HG02623 (cell line): Measurements from ENCODE around the gene CELSR1.
"Not testable (repeated sequence)": the region's sequence is repeated elsewhere in the genome, so short reads cannot be mapped to it uniquely, and the experiment has no call there.

Experiments
- ATAC-seq: cut with Tn5 transposase; IDR thresholded peaks from one replicate; pipeline ENCODE4 v1.9.1; 2021; ENCODE audit warnings: moderate library complexity; ENCODE audit not compliant: unreplicated experiment

The CELSR1 gene

DNA sequence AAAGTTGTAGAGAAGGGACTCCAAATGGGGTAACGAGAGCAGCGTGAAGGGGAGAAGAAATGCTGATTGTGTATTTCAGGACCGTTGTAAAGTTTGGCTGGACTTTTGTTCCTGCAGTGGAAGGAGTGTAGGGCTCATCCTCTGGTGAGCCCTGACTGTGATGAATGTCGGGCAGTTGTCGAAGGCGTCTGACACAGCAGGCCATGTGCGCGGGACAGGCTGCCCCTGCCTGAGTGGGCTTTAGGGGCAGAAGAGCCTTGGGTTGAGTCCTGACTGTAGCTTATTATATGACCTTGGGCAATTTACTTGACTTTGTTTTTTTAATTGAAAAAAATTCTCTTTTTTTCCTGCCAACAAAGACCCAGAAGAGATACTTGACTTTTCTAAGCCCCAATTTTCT is 198.8 kb downstream of the CELSR1 start:
- ATAC-seq: no peak

GRCh38 chr22:46337870-46338269 is 199.6 kb downstream of the CELSR1 start:
- no peak for ATAC-seq

GRCh38 chr22:46336119-46337078 is 201.0 kb downstream of the CELSR1 start:
- ATAC-seq: no peak

DNA sequence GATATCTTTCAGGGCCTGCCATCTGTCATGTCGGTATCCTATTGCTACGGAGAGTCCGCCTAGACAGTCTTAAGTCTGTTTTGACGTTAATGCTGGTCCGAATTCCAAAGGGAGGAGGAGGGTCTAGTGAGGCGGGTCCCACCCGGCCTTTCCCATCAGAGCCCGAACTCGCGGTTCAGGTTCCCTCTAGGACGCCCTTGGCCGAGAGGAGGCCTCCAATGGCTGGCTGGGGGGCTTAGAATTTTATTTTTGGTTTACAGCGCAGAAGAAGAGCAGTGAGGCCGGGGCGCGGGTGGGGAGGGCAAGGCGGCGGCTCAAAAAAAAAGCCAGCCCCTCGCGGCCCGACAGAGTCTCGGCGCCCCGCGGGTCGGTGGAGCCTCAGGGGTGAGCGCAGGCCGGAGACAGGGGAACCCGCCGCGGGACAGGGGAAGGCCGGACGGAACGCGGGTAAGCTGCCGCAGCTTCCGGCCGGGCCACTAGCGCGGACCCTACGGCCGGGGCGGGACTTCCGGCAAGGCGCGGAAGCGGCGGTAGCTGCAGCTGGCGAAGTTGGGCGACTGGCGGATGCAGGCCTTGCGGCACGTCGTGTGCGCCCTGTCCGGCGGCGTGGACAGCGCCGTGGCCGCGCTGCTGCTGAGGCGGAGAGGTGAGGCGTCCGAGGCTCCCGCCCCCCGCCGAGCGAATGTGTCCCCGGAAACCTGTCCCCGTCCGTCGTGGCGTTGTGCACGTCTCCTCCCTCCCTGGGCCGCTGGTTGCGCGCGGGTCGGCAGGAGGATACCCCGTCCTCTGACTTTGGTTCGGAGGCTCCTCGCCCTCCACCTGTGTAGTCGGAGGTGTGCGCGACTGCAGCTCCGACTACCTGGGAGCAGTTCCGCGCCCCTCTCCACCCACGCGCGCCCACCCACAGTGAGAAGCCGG is 202.0 kb downstream of the CELSR1 start, which contains the start of gene TRMU:
TRMU (plus strand) TSS at position 514 of the 918 bp plus-strand sequence; CDS start at position 565, 51 bp downstream.
- no peak for ATAC-seq

DNA sequence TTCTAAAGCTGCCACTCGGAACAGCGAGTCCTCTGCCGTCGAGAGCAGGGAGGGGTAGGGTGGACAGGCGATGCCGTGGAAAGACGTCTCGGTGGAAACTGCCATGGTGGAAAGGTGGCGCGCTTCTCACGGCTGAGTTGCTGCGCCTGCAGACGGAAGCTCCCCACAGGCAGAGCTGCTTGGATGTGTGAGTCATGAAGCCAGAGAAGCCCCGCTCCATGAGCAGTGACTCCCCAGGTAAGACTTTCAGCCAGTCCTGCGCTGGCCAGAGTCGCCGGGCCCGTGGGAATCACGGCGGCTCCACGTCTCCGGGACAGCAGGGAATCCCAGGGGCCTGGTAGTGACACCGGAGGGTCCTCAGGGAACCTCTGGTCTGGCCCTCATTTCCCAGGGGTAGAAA is 205.9 kb downstream of the CELSR1 start:
- no peak for ATAC-seq

- no peak for ATAC-seq
Measured at GRCh38 chr22:46330426-46330825, 207.0 kb downstream of the CELSR1 start.

DNA sequence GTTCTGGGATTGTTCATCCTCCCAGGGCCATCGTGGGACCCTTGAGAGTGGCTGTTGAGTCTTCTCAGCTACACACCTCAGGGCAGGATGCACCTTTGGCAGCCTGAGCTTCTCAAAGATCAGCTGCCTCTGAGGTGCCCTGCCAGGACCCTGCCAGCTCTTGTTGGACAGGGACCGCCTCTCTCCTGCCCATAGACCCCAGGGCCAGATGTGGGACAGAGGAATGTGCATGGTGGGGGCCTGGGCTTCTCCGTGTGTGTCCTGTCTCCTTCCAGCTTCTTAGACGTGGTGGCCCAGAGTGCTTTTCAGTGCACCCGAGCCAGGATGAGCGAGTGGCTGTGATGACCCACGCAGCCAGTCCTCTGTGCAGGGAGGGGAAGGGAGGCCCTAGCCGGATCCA is 207.8 kb downstream of the CELSR1 start:
- ATAC-seq: no peak

GRCh38 chr22:46328797-46329196 is 208.6 kb downstream of the CELSR1 start:
- ATAC-seq: no peak

GRCh38 chr22:46327691-46328465 is 209.5 kb downstream of the CELSR1 start:
- ATAC-seq: no peak

- no peak for ATAC-seq
Measured at GRCh38 chr22:46326066-46326680, 211.2 kb downstream of the CELSR1 start.

- no peak for ATAC-seq
Measured at GRCh38 chr22:46323162-46323561, 214.3 kb downstream of the CELSR1 start.

- ATAC-seq: no peak
Measured at GRCh38 chr22:46322711-46323110, 214.7 kb downstream of the CELSR1 start.

DNA sequence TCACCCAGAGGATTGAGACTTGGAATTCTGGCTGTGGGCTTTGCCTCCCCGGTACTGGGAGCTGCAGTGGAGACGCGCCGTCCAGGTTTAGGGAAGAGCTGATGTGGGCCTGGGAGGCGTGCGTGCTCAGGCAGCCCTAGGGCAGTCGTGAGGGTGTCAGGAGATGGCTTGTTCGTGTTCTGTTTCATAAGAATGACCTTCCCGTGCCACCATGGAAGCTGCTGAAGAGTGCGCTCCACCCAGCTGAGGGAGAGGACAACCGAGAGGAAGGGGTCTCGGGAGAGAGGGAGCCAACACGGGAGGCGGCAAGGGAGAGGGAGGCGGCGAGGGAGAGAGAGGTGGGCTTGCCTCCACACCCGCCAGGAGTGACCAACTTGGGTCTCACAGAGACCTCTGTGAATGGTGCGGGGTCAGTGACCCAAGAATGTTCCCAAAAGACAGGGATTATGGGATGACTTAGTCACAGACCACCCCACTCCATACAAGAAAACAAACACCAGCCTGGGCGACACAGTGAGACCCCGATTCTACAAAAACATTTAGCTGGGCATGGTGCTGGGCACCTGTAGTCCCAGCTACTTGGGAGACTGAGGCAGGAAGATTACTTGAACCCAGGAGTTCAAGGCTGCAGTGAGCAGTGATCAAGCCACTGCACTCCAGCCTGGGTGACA is 216.6 kb downstream of the CELSR1 start:
- ATAC-seq: no peak

DNA sequence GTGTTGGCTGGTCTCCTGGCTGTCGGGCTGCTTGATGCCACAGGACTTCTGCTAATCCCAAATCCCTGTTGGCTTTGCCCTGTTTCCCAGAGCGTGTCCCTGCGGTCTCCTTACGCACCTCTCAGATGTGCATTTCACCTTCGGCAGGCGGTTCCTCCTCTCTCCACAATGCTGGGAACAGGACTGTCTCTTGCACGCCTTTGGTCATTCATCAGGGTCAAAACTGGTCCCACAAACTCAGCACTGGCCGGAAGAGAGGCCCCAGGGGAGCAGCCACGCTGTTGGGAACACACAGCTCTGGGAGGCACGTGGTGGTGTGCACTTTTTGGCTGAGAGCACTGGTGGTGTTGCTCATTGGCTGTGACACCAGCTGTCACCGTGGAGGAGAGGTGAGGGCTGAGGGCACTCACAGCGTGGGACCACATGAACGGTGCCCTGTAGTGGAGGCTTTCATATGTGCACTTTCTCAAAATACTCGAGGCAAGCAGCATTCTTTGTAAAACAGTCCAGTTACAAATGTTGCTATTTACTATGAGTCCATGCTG is 217.2 kb downstream of the CELSR1 start:
- ATAC-seq: no peak

DNA sequence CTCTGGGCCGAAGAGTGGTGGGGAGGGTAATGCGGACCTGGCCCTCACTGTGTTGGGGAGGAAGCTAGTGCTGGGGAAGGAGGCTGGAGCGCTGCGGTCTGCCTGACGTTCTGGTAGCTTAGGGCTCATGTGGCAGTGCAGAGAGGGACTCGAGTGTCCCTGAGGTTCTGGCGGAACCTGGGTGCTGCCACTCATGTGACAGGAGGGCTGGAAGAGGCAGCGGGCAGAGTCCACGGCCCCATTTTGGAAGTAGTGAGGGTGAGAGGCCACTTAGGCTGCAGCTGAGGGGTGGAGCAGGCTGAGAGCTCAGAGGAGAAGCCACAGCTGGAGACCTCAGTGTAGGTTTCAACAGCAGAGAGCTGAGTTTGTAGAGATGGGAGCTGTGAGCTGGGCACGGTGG is 218.1 kb downstream of the CELSR1 start:
- no peak for ATAC-seq

GRCh38 chr22:46318576-46318975 is 218.8 kb downstream of the CELSR1 start:
- no peak for ATAC-seq

DNA sequence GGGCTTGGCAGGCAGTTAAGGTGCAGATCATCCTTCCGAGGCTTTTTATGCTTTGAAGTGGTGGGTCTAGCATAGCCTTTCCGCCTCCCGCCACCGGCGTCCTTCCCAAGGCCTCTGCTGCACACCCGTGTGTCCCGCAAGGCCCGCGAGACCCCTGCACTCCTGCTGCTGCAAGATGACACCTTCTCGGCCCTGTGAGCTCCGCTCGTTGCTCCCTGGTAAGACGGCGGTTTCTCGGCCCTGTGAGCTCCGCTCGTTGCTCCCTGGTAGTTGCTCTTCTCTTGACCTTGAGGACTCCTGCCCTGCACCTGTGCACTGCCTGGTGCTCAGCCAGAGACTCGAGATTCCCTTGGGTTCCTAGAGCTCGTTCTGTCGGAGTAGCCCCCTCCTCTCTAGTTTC is 219.8 kb downstream of the CELSR1 start:
- no peak for ATAC-seq

GRCh38 chr22:46315976-46316375 is 221.4 kb downstream of the CELSR1 start:
- ATAC-seq: no peak

DNA sequence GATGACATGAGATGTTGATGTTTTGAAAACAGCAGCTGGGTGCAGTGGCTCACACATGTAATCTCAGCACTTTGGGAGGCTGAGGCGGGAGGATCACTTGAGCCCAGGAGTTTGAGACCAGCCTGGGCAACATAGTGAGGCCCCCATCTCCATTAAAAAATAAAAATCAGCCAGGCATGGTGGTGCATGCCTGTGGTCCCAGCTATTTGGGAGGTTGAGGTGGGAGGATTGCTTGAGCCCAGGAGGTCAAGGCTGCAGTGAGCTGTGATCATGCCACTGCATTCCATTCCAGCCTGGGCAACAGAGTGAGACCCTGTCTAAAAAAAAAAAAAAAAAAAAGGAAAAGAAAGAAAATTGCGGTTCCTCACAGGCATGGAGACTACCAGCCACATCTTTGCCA is 224.6 kb downstream of the CELSR1 start:
- ATAC-seq: not testable (repeated sequence)
